Activated B cell treated with CpG ODN at 0.5 μM for 24 hours (primary cell): ENCODE data around the gene PURA. TPM values are rescaled to one million over a fixed set of nuclear protein-coding genes. Genes with fewer than 3 reads are reported as not detected.

Experiments used
- ATAC-seq: fragments of 200-7000 bp; cut with Tn5 transposase; one replicate; pipeline ENCODE4 v1.10.0; 2021; ENCODE audit warnings: low read depth, mild to moderate bottlenecking, moderate library complexity
- CTCF ChIA-PET: fragments of 350-600 bp; sonication (Branson Sonifier 250); formaldehyde crosslinking; loops from one replicate; lab custom pipeline; 2021; ENCODE audit warnings: antibody characterized with exemption; lab: Charles Lee
- POLR2A ChIA-PET: fragments of 350-600 bp; sonication (Branson Sonifier 250); formaldehyde crosslinking; loops from one replicate; lab custom pipeline; 2021; ENCODE audit warnings: antibody characterized with exemption; lab: Charles Lee
- DNase-seq: peaks from one replicate; pipeline ENCODE4 v3.0.0; 2022
- H3K27ac Mint-ChIP-seq: one replicate; pipeline ENCODE4 v1.8.0; 2020; ENCODE audit warnings: mixed read lengths
- H3K27me3 Mint-ChIP-seq: one replicate; pipeline ENCODE4 v1.8.0; 2021; ENCODE audit warnings: mixed read lengths
- H3K36me3 Mint-ChIP-seq: one replicate; pipeline ENCODE4 v1.8.0; 2021; ENCODE audit warnings: low read depth, mixed read lengths
- H3K4me1 Mint-ChIP-seq: one replicate; pipeline ENCODE4 v1.8.0; 2021; ENCODE audit warnings: mixed read lengths
- H3K4me3 Mint-ChIP-seq: one replicate; pipeline ENCODE4 v1.8.0; 2020; ENCODE audit warnings: mild to moderate bottlenecking, mixed read lengths
- H3K9me3 Mint-ChIP-seq: one replicate; pipeline ENCODE4 v1.8.0; 2020; ENCODE audit warnings: mixed read lengths
- CTCF ChIP-seq: fragments of 200-600 bp; IDR thresholded peaks from one replicate; pipeline ENCODE4 v1.8.0; 2022; ENCODE audit warnings: antibody characterized with exemption, mild to moderate bottlenecking
- intact Hi-C: fragments of 100-400 bp; cut with micrococcal nuclease; formaldehyde crosslinking; loops from one replicate; pipeline ENCODE4 v1.15.1; 2024
- total RNA-seq: library from RNA; stranded (reverse); gene quantifications from 2 replicates; pipeline ENCODE4 v1.2.3, GENCODE V29; 2022

Gene PURA
- total RNA-seq, 1 donor from 2014 or later = 14.9 TPM

GRCh38 chr5:140130949-140131733 lies 17.2 kb downstream of the PURA start:
- Mint-ChIP-seq H3K27ac (no peak overlapping the region), H3K4me1 (peaks cover 26% of the 10 kb centered on the region), H3K9me3 (no peaks in the 10 kb centered on the region), H3K27me3 (no peaks in the 10 kb centered on the region), H3K36me3 (no peaks in the 10 kb centered on the region), H3K4me3 (no peak overlapping the region)
- ATAC-seq = no peak
- DNase-seq = no peak
- TF ChIP-seq CTCF = no peak
- intact Hi-C loops = loop anchor here (2.0 kb wide), 1 partner anchor 16 kb away; the partner anchor contains the start of gene PURA
- POLR2A ChIA-PET = interaction anchor here (0.8 to 1.3 kb wide), 4 partner anchors 14 to 24 kb away, joined by 3 to 9 read pairs (median 4); partner anchors contain the start of gene PURA
- CTCF ChIA-PET = interaction anchor here (1.0 kb wide), 1 partner anchor 12 kb away, joined by 3 read pairs; no protein-coding TSS in a partner anchor

GRCh38 chr5:140131967-140132409 lies 18.1 kb downstream of the PURA start:
- no peaks in the 10 kb centered on the region for H3K27me3 Mint-ChIP-seq
- no peak for TF ChIP-seq CTCF
- peaks cover 29% of the 10 kb centered on the region for H3K4me1 Mint-ChIP-seq
- no peak overlapping the region for H3K4me3 Mint-ChIP-seq
- no peak overlapping the region for H3K27ac Mint-ChIP-seq
- ChIA-PET CTCF (interaction anchor here (1.0 kb wide), 1 partner anchor 13 kb away, joined by 3 read pairs; no protein-coding TSS in a partner anchor), POLR2A (interaction anchor here (0.8 to 1.3 kb wide), 4 partner anchors 15 to 25 kb away, joined by 3 to 9 read pairs (median 4); partner anchors contain the start of gene PURA)
- no peaks in the 10 kb centered on the region for H3K9me3 Mint-ChIP-seq
- intact Hi-C loops = loop anchor here (2.0 kb wide), 1 partner anchor 17 kb away; the partner anchor contains the start of gene PURA
- H3K36me3 Mint-ChIP-seq = no peaks in the 10 kb centered on the region
- ATAC-seq = peak; percentile 49
- no peak for DNase-seq

GRCh38 chr5:140133514-140134167 lies 19.7 kb downstream of the PURA start:
- H3K36me3 Mint-ChIP-seq = no peaks in the 10 kb centered on the region
- no peaks in the 10 kb centered on the region for H3K9me3 Mint-ChIP-seq
- no peak overlapping the region for H3K4me3 Mint-ChIP-seq
- no peak for TF ChIP-seq CTCF
- CTCF ChIA-PET = interaction anchor here (1.3 to 1.4 kb wide), 2 partner anchors 12 to 61 kb away, joined by 4 to 5 read pairs; no protein-coding TSS in a partner anchor
- no peak overlapping the region for H3K27ac Mint-ChIP-seq
- POLR2A ChIA-PET = no interaction called here
- H3K4me1 Mint-ChIP-seq = peaks cover 29% of the 10 kb centered on the region
- ATAC-seq (no peak), DNase-seq (no peak)
- no peaks in the 10 kb centered on the region for H3K27me3 Mint-ChIP-seq
- intact Hi-C loops = no loop called here

GRCh38 chr5:140134277-140134935 lies 20.5 kb downstream of the PURA start:
- Mint-ChIP-seq H3K27ac (no peak overlapping the region), H3K27me3 (no peaks in the 10 kb centered on the region), H3K4me1 (peaks cover 29% of the 10 kb centered on the region), H3K9me3 (no peaks in the 10 kb centered on the region), H3K36me3 (no peaks in the 10 kb centered on the region), H3K4me3 (no peak overlapping the region)
- intact Hi-C loops = no loop called here
- ChIA-PET CTCF (interaction anchor here (1.3 to 4.0 kb wide), 3 partner anchors 11 to 62 kb away, joined by 4 to 13 read pairs (median 5); no protein-coding TSS in a partner anchor), POLR2A (no interaction called here)
- ATAC-seq = no peak
- no peak for DNase-seq
- TF ChIP-seq CTCF = no peak
